NCI-H2227 (cell line): ENCODE measurements around the gene SLC10A1.
A peak's percentile ranks its signal among the peaks of the same experiment; 100 is the strongest.
"Not testable (repeated sequence)": the region's sequence is repeated elsewhere in the genome, so short reads cannot be mapped to it uniquely, and the experiment has no call there.

Experiments
- DNase-seq: peaks from one replicate; lab custom pipeline; 2025; ENCODE audit not compliant: unreplicated experiment; lab: John Stamatoyannopoulos, UW

SLC10A1 gene

DNA sequence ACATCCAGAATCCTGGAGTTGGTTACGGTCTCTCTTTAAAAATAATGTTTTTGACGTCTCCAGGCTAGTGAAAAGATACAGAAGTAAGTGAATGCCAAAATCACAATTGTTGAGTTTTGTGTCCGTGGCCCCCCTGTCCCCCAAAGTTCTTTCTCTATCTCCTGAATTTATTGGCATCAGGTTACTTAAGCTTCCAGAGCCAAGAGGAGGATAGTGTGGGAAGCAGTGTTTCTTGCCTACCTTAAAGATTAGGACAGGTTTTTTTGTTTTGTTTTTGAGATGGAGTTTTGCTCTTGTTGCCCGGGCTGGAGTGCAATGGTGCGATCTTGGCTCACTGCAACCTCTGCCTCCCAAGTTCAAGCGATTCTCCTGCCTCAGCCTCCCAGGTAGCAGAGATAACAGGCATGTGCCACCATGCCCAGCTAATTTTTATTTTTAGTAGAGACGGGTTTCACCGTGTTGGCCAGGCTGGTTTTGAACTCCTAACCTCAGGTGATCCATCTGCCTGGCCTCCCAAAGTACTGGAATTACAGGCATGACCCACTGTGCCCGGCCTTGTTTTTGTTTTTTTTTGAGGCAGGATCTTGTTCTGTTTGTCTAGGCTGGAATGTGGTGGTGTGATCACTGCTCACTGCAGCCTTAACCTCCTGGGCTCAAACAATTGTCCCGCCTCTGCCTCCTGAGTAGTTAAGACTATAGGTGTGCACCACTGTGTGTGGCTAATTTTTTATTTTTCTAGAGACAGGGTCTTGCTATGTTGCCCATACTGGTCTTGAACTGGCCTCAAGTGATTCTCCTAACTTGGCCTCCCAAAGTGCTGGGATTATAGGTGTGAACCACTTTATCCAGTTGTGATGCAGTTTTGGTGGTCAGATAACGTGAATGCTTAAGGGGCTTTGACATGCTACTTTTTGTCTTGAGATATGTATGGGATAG, 24.7 kb downstream of the SLC10A1 start:
- no peak for DNase-seq

DNA sequence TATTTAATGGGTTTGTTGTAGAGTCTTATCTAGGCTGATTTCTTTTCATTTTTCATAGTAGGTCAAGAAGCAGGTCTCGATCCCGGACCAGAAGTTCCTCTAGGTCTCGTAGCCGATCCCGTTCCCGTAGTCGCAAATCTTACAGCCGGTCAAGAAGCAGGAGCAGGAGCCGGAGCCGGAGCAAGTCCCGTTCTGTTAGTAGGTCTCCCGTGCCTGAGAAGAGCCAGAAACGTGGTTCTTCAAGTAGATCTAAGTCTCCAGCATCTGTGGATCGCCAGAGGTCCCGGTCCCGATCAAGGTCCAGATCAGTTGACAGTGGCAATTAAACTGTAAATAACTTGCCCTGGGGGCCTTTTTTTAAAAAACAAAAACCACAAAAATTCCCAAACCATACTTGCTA, 25.9 kb downstream of the SLC10A1 start:
- no peak for DNase-seq

DNA sequence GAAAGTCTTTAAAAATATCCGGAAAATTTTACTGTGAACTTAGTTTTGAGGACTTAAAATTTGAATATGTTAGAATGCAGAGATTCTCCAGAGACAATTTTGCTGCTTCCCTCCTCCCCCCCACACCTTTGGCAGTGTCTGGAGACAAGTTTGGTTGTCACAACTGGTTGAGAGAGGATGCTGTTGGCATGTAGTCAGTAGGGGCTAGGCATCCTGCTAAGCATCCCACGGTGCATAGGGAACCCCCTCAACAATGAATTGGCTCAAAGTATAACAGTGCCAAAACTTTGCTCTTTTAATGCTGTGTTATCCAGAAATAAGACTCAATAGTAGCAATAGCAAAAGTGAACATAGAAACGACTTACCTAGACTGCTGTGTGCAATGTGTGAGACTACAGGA, 26.5 kb downstream of the SLC10A1 start:
- DNase-seq: no peak

DNA sequence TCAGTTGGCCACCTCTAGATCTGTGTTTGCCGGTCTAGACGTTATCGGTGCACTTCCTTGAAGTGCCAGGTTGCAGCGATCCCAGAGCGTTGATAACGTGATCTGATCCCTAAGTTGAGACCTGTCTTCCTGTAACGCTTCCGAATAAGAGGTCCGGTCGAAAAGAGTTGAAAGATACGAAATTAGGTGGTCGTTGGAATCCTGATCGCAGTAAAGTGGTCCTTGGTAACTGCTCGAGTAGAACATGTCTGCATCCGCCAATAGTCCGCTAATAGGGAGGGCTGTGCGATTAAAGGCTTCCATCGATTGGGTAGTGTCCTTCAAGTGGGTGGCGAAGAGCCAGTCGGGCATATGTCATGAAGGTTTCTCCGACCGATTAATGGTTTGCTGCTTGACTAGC, 27.4 kb downstream of the SLC10A1 start:
- no peak for DNase-seq

DNA sequence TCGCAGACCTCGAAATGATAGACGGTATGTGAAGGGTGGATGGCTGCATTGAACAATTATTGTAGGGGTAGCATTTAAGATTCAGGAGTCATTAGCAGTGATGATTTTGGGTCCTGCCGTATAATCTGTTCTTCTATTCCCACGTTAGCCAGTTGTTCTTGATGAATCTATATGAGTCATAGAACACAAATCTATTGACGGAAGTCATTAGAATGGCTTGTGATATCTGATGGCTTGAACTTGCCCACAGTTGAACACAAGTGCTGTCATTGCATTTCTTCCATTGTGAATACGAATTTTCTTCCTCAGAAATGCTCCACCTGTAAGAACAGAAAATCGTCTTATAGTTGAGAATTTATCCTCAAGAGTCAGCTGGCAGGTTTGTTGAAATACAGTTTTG, 28.2 kb downstream of the SLC10A1 start:
- DNase-seq: no peak

DNA sequence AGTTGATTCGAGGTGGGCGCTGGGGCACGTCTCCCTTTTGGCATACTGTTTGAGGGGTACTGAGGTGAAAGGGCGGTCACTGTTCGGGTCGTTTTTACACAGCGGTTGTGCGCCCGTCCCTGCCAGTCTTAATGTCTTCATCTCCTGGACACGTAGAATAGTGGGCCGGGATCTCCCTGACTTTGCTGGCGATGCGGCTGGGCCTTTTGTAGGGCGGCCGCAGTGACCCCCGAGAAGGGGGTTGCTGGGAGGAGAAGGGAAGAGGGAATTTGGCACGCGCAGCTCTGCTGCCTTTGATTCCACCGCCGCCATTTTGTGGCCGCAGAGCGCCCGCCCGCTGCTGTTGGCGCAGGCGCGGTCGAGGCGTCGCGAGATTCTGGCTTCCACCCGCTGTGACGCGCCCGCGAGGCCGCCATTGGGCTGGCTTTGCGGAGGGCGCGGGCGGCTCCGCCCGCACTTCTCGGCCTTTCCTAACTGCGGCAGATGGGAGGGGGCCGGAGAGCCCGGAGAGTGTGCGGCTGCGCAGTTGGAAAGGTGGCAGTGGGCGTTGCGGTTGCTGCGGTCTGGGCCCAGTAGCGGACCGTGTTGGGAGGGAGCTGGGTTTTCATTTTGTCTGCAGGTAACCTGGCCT, 29.6 kb downstream of the SLC10A1 start:
- DNase-seq: peak; percentile 98

DNA sequence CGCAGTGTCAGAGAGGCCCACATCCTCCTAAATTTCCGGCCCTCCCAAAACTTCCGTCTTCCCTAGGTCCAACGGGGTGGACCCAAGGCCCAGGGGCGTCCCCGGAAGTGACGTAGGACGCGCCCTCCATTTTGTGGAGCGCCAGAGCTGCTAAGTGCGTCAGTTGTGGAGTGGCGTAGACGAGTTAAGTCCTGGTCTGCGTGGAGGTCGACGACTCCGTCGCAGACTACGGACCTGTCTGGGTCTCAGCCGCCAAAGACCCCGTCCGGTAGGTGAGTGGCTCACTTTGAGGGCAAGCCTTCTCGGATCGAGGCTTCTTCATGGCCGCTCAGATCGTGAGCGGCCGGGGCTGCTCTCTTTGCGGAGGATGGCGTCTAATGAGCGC, 30.1 kb downstream of the SLC10A1 start, which contains the start of gene SRSF5:
TSS of gene SRSF5 (plus strand) at position 159 of the 385 bp plus-strand sequence. CDS start 1,015 bp downstream, outside the sequence.
- DNase-seq: peak; percentile 97

DNA sequence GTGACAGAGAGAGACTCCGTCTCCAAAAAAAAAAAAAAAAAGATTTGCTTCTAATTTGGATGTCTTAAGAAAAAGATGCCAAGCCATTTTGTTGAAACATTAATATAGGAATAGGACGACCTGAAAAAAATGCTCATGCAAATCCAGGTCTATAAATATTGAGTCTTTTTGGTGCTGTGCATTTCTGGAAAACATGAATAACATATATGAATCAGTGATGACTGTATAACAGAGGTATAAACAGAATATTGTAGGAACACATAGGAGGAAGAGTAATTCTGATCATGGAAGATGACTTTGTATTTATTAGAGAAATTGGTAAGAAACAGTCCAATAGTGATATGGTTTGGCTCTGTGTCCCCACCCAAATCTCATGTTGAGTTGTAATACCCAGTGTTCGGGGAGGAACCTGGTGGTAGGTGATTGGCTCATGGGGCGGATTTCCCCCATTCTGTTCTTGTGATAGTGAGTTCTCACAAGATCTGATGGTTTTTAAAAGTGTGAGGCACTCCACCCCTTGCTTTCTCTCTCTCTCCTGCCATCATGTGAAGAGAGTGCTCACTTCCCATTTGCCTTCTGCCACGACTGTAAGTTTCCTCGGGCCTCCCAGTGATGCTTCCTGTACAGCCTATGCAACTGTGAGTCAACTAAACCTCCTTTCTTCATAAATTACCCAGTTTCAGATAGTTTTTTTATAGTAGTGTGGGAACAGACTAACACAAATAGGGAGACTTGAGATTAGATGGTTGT, 33.1 kb downstream of the SLC10A1 start:
- DNase-seq: no peak

DNA sequence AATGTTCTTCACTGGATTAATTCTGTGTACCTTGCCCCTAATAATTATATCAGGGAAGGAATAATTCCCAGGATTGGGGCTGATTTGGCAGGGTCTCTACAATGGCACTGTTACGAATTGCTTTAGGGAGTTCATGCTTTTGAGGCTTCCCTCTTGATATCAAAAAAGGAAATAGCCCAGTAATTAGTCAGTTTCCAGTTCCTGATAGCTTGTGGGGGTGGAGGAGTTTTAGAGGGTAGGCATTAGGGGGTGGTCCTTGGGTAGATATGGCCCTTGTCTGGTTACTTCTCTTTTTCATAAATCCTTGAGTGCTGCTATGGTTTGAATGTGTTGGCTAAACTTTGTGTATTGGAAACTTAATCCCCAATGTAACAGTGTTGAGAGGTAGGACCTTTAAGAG, 36.2 kb downstream of the SLC10A1 start:
- DNase-seq: no peak

DNA sequence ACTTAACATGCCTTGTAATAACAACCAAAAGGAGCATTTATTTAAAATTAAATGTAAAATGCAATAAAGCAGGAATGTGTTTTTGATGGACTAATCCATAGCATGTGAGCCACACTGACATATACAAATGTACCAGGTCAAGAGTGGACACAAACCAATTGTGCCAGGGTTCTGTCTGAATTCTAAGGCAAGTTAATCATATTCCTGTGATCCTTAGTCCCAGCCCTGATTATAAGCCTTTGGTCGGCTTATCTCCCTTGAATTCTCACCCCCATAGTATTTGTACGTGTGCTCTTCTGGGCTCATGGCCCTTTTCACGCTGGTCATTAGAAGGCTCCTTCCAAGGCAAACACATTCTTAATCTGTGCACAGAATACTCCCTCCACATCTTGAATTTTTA, 40.7 kb downstream of the SLC10A1 start:
- no peak for DNase-seq

DNA sequence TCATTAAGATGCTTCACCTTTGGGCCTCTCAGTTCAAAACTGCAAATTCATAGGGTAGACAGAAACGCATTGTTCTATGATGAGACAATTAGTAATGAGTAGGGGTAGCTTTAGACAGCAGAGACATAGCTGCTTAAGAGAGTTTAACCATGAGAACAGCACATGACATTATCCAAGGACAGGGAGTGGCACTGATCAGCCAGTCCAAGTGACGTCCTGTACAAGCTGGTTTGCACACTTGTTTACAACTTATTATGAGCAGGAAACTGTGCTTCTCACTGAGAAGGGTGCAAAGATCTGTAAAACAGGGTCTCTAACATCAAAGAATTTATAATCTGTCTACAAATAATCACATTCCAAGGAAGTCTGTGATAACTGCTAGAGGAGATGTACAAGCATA, 41.3 kb downstream of the SLC10A1 start:
- no peak for DNase-seq

DNA sequence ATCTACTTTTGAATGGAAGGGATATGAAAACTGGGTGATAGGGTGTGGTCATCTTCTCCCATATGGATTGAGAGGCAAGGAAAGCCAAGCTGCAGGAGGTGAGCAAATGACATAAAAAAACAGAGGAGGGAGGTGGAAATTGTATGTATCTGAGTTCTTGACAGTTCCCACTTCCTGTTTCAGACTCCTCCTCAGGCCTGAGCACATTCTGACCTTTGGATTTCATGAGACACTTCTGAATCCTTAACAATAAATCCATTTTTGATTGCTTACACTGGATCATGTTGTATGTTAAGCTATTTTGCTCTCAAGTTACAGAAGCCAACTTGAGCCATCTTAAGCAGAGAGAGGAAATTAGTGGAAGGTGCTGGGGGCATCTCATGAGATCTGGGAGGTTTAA, 41.7 kb downstream of the SLC10A1 start:
- no peak for DNase-seq

DNA sequence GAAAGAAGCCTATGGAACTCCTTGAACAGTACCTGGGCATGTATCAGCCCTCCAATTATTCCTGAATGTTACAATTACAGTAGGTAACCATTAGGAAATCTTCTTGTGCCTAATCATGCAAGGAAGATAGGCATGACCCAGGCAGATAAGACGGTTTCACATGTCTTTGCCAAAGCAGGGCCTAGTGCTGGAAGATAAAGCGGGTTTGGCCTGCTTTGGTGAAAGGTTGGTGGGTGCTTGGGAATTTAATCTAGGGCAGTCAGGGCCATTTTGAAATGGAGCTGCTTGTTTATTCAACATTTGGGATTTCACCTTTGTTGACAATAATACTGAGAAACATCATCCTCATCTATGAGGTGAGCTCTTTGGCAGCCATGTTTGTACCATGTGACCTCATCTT, 42.6 kb downstream of the SLC10A1 start:
- no peak for DNase-seq

DNA sequence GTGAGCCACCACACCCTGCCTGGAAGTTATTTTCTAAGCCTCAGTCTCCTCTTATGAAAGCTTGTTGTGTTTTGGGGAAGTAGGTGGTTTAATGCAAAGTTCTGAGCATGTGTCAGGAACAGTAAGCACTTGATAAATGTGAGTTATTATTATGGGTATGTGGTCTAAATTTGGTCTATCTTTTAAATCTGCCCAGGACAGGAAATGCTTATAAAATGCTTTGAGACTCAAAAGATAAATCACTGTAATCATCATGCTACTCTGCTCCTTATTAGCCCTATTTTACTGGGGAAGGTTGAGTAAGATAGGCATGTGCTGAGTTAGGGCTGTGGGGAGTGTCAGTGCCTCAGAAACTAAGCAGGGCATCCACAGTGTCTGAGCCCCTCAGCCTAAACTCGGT, 43.2 kb downstream of the SLC10A1 start:
- DNase-seq: no peak

DNA sequence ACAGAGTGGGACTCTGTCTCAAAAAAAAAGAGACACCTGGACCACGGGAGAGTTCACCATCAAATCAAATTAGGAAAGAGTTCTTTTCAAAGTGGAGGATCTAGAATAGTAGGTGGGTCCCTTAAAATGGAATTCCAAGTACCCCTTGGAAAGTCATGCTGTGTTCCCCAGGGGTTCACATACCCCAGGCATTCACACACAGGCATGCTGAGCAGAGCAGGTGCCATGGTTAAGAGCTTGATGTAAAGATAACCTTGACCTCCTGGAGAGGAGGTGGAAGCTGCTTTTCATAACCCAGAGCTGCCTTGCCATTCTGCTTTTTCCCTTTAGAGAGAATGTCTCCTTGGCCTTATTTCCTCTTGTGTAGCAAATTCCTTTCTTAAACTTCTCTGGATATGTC, 44.3 kb downstream of the SLC10A1 start:
- no peak for DNase-seq

DNA sequence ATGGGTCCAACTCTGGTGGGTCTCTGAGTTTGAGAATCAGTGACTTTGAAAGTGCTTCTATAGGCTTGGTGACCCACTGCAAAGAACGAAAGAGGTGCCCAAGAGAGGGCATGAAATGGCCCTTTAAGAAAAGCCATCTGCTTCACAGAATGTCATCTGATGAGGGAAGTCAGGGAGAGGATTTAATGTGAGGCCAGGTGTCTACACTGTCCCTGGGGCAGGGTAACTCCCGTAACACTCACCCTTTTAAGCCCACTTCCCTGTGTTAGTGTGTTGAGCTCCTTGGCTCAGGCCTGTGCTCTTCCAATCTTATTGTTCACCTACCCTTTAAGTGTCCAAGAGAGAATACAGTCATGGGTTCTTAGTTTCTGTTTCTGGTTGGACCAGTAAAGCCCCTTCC, 46.5 kb downstream of the SLC10A1 start:
- no peak for DNase-seq

DNA sequence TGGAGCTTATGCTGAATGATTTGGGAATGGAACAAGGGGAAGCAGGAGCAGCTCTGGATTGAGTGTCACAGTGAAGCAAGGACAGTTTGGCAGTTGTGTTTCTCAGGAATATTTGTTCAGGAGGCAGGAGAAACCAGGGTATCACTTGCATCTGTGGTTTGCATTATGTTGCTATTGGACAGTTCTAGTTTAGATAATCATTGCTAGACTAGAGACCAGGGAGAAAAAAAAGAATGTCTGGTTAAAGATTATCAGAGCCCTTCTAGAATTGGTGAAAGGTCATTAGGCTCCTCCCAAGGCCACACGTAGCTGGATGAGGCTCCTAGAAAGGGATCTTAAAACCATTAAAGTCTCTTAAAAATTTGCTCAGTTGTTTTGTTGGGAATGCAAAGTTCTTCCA, 47.1 kb downstream of the SLC10A1 start:
- DNase-seq: no peak

DNA sequence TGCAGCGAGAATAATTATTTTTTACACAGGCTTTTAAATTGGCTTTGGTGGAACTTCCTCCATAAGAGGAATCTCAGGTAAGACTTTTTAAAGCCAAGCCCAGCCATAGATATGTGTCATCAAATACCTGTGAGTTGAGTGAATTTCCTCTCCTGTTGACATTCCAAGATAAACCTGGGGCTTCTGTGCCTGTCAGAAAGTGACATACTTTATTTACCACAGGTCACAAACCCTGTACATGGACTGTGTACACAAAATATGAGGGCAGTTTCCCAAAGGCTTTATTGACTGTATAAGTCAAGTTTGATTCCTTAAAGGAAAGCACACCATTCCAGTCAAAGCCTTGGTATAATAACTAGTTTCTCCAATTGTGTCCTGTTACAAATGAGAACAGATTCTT, 56.0 kb downstream of the SLC10A1 start:
- no peak for DNase-seq

DNA sequence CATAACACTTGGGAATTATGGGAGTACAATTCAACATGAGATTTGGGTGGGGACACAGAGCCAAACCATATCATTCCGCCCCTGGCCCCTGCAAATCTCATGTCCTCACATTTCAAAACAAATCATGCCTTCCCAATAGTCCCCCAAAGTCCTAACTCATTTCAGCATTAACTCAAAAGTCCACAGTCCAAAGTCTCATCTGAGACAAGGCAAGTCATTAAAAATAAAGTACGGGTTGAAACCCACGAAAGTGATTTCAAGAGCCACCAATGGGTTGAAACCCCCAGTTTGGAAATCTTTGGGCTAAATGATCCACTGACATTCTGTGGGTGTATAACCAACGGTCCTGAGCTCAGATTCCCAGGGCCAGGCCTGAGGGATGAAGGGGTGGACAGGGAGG, 60.6 kb downstream of the SLC10A1 start:
- not testable (repeated sequence) for DNase-seq

DNA sequence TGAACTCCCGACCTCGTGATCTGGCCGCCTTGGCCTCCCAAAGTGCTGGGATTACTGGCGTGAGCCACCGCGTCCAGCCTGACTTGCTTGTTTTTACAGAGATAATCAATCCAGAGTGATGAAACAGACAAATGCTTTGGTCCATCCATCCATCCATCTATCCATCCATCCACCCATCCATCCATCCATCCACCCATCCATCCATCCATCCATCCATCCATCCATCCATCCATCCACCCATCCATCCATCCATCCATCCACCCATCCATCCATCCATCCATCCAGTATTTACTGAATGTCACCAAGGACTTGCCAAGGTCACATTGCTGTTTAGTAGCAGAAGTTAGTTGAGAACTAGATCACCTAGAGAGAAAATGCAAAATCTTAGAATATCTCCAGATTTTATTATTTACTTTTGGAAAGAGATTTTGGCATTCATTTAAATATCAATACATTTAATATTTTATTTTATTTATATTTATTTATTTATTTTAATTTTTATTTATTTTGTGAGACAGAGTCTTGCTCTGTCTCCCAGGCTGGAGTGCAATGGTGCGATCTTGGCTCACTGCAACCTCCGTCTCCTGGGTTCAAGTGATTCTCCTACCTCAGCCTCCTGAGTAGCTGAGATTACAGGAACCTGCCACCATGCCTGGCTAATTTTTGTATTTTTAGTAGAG, 65.0 kb downstream of the SLC10A1 start:
- DNase-seq: not testable (repeated sequence)

DNA sequence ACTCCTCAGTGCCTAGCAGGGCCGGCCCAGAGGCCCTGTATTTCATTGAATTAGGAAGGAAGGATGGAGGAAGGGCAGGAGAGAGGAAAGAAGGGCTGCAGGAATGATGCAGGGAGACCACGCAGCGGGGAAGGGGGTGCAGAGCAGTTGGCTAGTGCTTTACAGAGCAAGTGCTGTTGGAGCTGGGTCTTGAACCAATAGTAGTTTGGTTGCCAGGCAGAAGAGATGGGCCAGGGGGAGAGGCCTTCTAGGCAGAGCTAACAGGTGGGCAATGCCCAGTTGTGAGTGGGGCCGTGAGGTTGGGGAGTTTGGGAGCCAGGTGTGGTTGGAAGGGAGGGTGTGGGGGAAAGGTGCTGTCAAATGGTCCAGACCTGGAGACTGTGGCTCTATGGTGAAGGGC, 69.2 kb downstream of the SLC10A1 start:
- no peak for DNase-seq
